Endothelial cell of umbilical vein (primary cell): Measurements from ENCODE around the gene MRPL34.

Source experiments
- CTCF ChIP-seq, 2 donors: IDR thresholded peaks; 1 replicate in 1 of 2; 2 replicates in 1 of 2; pipeline ENCODE4 v1.5.1; 2011; ENCODE audit warnings: low read length in 2 of 2, mild to moderate bottlenecking in 2 of 2, moderate library complexity in 2 of 2, control low read depth in 1 of 2, inconsistent platforms in 1 of 2, low read depth in 1 of 2; ENCODE audit not compliant: insufficient read depth in 1 of 2; ENCODE audit errors: extremely low read depth in 1 of 2
- POLR2A ChIP-seq: IDR thresholded peaks from 2 replicates; pipeline ENCODE4 v1.6.1; 2012; ENCODE audit warnings: low read depth, mild to moderate bottlenecking, control low read depth, low read length
- POLR2AphosphoS5 ChIP-seq: IDR thresholded peaks from 2 replicates; pipeline ENCODE4 v1.6.1; 2012; ENCODE audit warnings: low read depth, mild to moderate bottlenecking, control low read depth, low read length, moderate library complexity; ENCODE audit not compliant: insufficient read depth

DNA sequence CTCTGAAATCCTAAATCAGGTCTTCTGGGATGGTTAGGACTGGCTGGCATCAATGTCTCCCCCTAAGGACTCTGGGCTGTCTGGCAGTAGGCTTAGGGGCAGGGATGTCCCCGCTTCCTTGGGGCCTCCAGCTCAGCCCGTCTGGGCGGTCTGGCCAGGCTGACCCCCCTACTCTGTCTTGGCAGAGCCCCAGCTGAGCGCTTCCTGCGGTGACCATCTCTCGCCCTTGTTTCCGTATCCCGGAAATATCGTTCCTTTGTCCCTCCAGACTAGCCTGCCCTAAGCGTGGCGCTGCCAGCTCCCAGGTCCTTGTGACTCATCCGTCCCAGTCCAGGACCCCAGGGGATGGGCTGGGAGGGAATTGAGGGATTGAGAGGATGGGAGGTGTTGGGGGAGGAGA, 43.0 kb downstream of the MRPL34 start:
- TF ChIP-seq CTCF (IDR thresholded peaks at IDR 0.05; ENCODE audit: extremely low read depth in 1 of 2, insufficient read depth in 1 of 2, low read depth in 1 of 2, low read length in 2 of 2), result no peak
- peak; percentile 92 for TF ChIP-seq POLR2AphosphoS5
- peak; percentile 48 for TF ChIP-seq POLR2A
